B cell (primary cell): ENCODE data around the gene ATP8A1.

Experiments used
- CTCF ChIP-seq: fragments of 200-600 bp; IDR thresholded peaks from one replicate; pipeline ENCODE4 v1.8.0; 2022; ENCODE audit warnings: antibody characterized with exemption, mild to moderate bottlenecking
- EZH2 ChIP-seq: IDR thresholded peaks from 2 replicates; pipeline ENCODE4 v1.6.1; 2012; ENCODE audit warnings: borderline replicate concordance, low read depth, mild to moderate bottlenecking, moderate library complexity, low read length; ENCODE audit not compliant: insufficient read depth, poor library complexity, severe bottlenecking

GRCh38 chr4:42531341-42532030 is 125.4 kb downstream of the ATP8A1 start:
- no peak for TF ChIP-seq CTCF
- no peak for TF ChIP-seq EZH2
